Sigmoid colon (tissue), 4 donors: Measurements from ENCODE around the gene OR7G2.

Experiments
- CTCF ChIP-seq, 4 experiments: fragments of 450-650 bp in 3 of 4; fragments of 200-600 bp in 1 of 4; IDR thresholded peaks; one replicate each; pipeline ENCODE4 v1.5.1; 2016 to 2019; ENCODE audit warnings: antibody characterized with exemption in 4 of 4, mild to moderate bottlenecking in 3 of 4, moderate library complexity in 2 of 4
- EP300 ChIP-seq, 4 donors: sonication (generic); formaldehyde crosslinking; IDR thresholded peaks; one replicate each; pipeline ENCODE4 v1.6.1; 2017; ENCODE audit warnings: antibody characterized with exemption in 4 of 4
- POLR2A ChIP-seq, 2 donors: fragments of 450-650 bp; IDR thresholded peaks; one replicate each; pipeline ENCODE4 v1.6.1; 2016; ENCODE audit warnings: antibody characterized with exemption in 2 of 2, mild to moderate bottlenecking in 2 of 2, moderate library complexity in 2 of 2

- TF ChIP-seq CTCF (IDR thresholded peaks at IDR 0.05) (no peak), EP300 (IDR thresholded peaks at IDR 0.05) (no peak), POLR2A (IDR thresholded peaks at IDR 0.05) (no peak)
Measured at GRCh38 chr19:9126900-9127405, 19.7 kb upstream of the OR7G2 start, which contains the start of gene OR7G3.
